NT2/D1 (cell line): Measurements from ENCODE around the gene SVEP1.
"Not testable (repeated sequence)": the region's sequence is repeated elsewhere in the genome, so short reads cannot be mapped to it uniquely, and the experiment has no call there.

Experiments
- DNase-seq: peaks from one replicate; pipeline ENCODE4 v3.0.0-alpha.2; 2011; ENCODE audit warnings: low read depth, low spot score
- H3K27me3 ChIP-seq: 2 replicates; pipeline ENCODE4 v1.6.0; 2011; ENCODE audit warnings: mild to moderate bottlenecking; ENCODE audit not compliant: insufficient read length, insufficient read depth
- H3K36me3 ChIP-seq: 2 replicates; pipeline ENCODE4 v1.6.1; 2011; ENCODE audit warnings: mild to moderate bottlenecking, low read length, mixed read lengths; ENCODE audit not compliant: insufficient read depth, insufficient read length
- H3K4me1 ChIP-seq: 2 replicates; pipeline ENCODE4 v1.5.1; 2011; ENCODE audit not compliant: insufficient read depth, insufficient read length
- H3K4me3 ChIP-seq: 2 replicates; pipeline ENCODE4 v1.5.1; 2011; ENCODE audit warnings: low read depth; ENCODE audit not compliant: insufficient read length
- H3K9ac ChIP-seq: 2 replicates; pipeline ENCODE4 v1.6.0; 2011; ENCODE audit warnings: low read depth; ENCODE audit not compliant: insufficient read length
- H3K9me3 ChIP-seq: 2 replicates; pipeline ENCODE4 v1.5.1; 2011; ENCODE audit warnings: mild to moderate bottlenecking, low read length; ENCODE audit not compliant: insufficient read depth
- SUZ12 ChIP-seq: IDR thresholded peaks from 2 replicates; pipeline ENCODE4 v1.6.1; 2011; ENCODE audit not compliant: insufficient read length, insufficient read depth; ENCODE audit errors: extremely low read depth
- YY1 ChIP-seq: IDR thresholded peaks from 2 replicates; pipeline ENCODE4 v1.6.1; 2011; ENCODE audit not compliant: insufficient read length, insufficient read depth
- ZNF274 ChIP-seq: IDR thresholded peaks from 2 replicates; pipeline ENCODE4 v1.6.1; 2011; ENCODE audit warnings: mild to moderate bottlenecking, low read depth, low read length

Gene SVEP1

DNA sequence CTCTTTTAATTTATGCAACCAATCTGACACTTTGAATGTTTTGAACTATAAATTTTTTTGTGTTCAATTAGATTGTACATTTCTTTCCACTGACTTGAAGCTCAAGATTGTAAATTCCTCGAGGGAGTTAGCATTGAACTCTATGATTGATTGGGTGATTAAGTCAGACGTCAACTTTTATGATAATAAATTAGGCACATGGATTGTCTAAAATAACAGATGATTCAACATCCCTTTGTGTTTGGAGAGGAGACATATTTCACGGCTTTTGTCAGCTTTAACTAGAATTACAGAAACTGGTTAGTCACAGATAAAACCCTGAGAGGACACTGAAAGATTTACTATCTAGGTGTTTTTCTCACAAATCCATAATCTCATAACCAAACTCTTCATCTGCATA is 209.2 kb downstream of the SVEP1 start:
- Histone ChIP-seq H3K9ac (no peak overlapping the region), H3K4me3 (no peak overlapping the region), H3K27me3 (no peaks in the 10 kb centered on the region), H3K9me3 (no peaks in the 10 kb centered on the region), H3K36me3 (no peaks in the 10 kb centered on the region), H3K4me1 (no peaks in the 10 kb centered on the region)
- TF ChIP-seq ZNF274: no peak
- TF ChIP-seq YY1: no peak
- no peak for TF ChIP-seq SUZ12
- no peak for DNase-seq

DNA sequence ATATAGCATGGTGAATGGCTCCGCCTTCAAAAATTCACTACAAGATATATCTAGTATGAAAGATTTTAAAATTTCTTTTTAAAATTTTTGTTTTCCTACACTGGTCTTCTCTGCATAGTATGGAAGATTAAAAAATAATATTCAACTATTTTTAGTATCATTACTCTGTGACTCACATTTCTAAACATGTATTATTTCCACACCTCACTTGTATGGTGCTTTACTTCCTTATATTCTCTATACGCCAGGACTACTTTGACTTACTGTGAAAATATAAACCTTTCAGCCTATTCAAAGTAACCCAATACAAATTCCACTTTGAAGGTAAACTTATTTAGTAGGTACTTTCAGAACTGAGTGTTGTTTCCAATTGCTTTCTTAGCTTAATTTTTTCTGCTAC is 215.1 kb downstream of the SVEP1 start:
- no peak for DNase-seq
- TF ChIP-seq YY1: no peak
- no peak for TF ChIP-seq SUZ12
- TF ChIP-seq ZNF274: no peak
- no peaks in the 10 kb centered on the region for H3K9me3 ChIP-seq

GRCh38 chr9:110358992-110359391 is 220.5 kb downstream of the SVEP1 start:
- H3K9ac ChIP-seq, H3K4me1 ChIP-seq, DNase-seq, H3K9me3 ChIP-seq, H3K4me3 ChIP-seq, H3K27me3 ChIP-seq, H3K36me3 ChIP-seq: not testable (repeated sequence)

More for the DNA sequence above, 215.1 kb downstream of the SVEP1 start:
- Histone ChIP-seq H3K27me3 (no peaks in the 10 kb centered on the region), H3K36me3 (no peaks in the 10 kb centered on the region), H3K4me3 (no peak overlapping the region), H3K9ac (no peak overlapping the region), H3K4me1 (no peaks in the 10 kb centered on the region)

- TF ChIP-seq SUZ12: no peak
- no peak for TF ChIP-seq ZNF274
- no peak for TF ChIP-seq YY1
- Histone ChIP-seq H3K9me3 (no peaks in the 10 kb centered on the region), H3K4me1 (no peaks in the 10 kb centered on the region), H3K9ac (no peak overlapping the region), H3K36me3 (no peaks in the 10 kb centered on the region), H3K4me3 (no peak overlapping the region), H3K27me3 (no peaks in the 10 kb centered on the region)
- DNase-seq: no peak
Observed at GRCh38 chr9:110357505-110357904, 222.0 kb downstream of the SVEP1 start.

DNA sequence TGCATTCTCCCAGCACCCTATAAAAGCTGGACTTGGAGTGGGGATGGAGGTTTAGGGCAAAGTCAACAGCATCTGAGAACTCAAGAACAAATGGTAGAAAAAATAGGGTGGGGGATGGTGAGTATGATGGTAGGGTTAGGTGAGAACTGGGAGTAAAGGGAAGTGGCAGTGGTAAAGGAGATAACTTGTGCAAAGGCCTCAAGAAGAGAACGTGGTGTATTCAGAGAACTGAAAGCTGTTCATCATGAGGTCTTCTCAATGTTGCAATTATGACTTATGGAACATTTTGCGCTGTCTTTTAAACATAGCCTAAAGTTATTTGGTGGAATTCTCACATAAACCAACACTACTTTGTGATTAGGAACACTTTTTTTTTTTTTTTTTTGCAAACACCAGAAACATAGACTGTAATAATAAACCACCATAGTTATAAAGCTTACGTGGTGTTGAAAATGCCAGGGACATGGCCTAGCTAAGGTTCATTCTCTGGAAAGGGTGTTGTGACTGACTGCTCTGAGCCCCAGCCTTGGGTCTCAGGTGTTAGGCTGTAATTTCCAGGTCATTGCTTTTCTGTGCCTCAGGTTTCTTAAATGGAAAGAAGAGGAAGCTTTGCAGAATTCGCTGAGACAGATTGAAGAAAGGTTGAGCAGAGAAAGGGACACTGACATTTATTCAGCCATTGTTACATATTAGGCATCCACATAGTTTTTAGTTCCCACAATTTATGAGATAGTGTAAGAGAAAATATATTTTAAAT is 222.7 kb downstream of the SVEP1 start:
- Histone ChIP-seq H3K9me3 (no peaks in the 10 kb centered on the region), H3K4me1 (no peaks in the 10 kb centered on the region), H3K4me3 (no peak overlapping the region), H3K36me3 (no peaks in the 10 kb centered on the region), H3K9ac (no peak overlapping the region), H3K27me3 (no peaks in the 10 kb centered on the region)
- DNase-seq: no peak
- TF ChIP-seq ZNF274 (no peak), SUZ12 (no peak), YY1 (no peak)

- H3K36me3 ChIP-seq: no peaks in the 10 kb centered on the region
- no peak overlapping the region for H3K4me3 ChIP-seq
- no peaks in the 10 kb centered on the region for H3K9me3 ChIP-seq
- H3K27me3 ChIP-seq: no peaks in the 10 kb centered on the region
- no peak for DNase-seq
- TF ChIP-seq SUZ12: no peak
- no peak for TF ChIP-seq ZNF274
- H3K4me1 ChIP-seq: no peaks in the 10 kb centered on the region
- no peak overlapping the region for H3K9ac ChIP-seq
Observed at GRCh38 chr9:110355911-110356310, 223.6 kb downstream of the SVEP1 start.

DNA sequence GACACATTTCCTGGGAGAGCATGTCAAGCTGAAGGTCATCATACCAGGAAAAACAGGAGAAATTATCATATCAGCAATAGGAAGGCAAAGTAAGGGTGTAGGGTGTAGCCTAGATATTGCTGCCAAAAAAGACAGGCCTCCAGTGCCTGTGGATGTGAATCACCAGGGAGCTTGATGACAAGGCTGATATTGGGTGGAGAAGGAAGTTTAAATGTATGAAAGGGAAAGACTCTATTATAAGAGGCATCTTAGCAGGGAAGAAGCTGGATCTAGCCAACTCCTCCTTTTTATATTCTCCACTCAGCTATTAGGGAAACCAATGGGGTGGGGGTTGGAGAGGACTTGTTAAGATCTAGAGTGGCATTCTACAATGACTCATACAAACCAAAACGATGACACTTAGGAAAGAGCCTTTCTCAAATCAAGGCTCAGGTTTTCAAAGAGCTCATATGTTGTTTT is 228.5 kb downstream of the SVEP1 start:
- Histone ChIP-seq H3K9me3 (no peaks in the 10 kb centered on the region), H3K9ac (no peak overlapping the region), H3K36me3 (no peaks in the 10 kb centered on the region), H3K27me3 (no peaks in the 10 kb centered on the region), H3K4me3 (no peak overlapping the region), H3K4me1 (no peaks in the 10 kb centered on the region)
- no peak for DNase-seq
- TF ChIP-seq ZNF274 (no peak), YY1 (no peak), SUZ12 (no peak)
